Rectal smooth muscle tissue (tissue), 1 donor: Measurements from ENCODE around the gene TLCD3A.
"Not testable (repeated sequence)": the region's sequence is repeated elsewhere in the genome, so short reads cannot be mapped to it uniquely, and the experiment has no call there.

Experiments used
- H3K27ac ChIP-seq: one replicate; pipeline ENCODE4 v1.7.0; 2013; ENCODE audit warnings: low read depth, low read length, inconsistent platforms
- H3K27me3 ChIP-seq: one replicate; pipeline ENCODE4 v1.7.0; 2013; ENCODE audit warnings: low read length; ENCODE audit not compliant: control insufficient read depth, insufficient read depth
- H3K36me3 ChIP-seq: one replicate; pipeline ENCODE4 v1.7.0; 2013; ENCODE audit warnings: low read length; ENCODE audit not compliant: control insufficient read depth, insufficient read depth
- H3K4me1 ChIP-seq: one replicate; pipeline ENCODE4 v1.7.0; 2013; ENCODE audit warnings: low read length; ENCODE audit not compliant: control insufficient read depth, insufficient read depth
- H3K4me3 ChIP-seq: one replicate; pipeline ENCODE4 v1.7.0; 2013; ENCODE audit warnings: low read length
- H3K9ac ChIP-seq: one replicate; pipeline ENCODE4 v1.7.0; 2013; ENCODE audit warnings: low read length

The TLCD3A gene

DNA sequence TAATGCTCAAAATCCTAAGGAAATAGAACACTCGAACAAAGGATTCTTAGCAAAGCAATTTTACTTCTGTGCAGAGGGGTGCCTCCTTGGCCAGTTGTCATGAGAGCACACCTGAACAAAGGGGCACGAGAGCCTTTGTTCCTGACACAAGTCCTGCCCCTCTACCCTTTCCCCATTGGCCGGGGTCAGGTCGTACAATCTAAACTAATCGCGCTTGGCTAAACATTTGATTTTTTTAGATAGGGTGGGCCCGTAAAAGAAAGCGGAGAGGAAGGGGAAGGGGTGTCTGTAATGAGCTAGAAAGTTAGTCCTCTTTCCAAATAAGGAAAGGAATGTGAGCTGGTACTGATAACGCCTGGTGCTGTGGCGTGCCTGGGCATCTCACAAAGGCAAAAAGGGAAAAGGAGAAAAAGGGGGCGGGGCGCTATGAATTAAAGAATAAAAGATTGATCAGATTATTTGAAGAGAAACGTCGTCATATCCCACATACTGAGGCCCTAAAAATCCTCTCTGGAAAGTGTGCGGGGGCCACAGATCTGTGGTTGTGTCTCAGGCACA lies 23.7 kb downstream of the TLCD3A start:
- H3K9ac ChIP-seq, H3K27me3 ChIP-seq, H3K4me3 ChIP-seq, H3K4me1 ChIP-seq: not testable (repeated sequence)
- H3K27ac ChIP-seq: peak overlapping the region; percentile 13
- H3K36me3 ChIP-seq: peaks cover 13% of the 10 kb centered on the region

DNA sequence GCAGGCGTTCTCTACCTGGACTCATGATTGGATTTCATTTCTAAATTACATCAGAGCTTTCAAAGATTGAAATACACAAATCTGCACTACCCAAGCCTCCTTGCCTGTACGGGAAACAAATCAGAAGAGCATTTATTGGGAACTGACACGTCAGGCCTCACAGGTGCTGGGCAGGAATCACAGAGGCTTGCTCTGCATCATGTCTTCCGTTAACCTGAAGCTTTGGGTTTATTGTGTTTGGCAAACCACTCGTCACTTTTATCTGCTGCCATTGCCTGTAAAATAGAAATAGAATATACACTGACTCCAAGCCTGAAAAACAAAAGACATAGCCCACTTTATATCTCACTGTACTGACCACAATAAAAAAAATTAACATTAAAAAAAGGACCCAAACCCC lies 27.6 kb downstream of the TLCD3A start:
- H3K27ac ChIP-seq: no peak overlapping the region

DNA sequence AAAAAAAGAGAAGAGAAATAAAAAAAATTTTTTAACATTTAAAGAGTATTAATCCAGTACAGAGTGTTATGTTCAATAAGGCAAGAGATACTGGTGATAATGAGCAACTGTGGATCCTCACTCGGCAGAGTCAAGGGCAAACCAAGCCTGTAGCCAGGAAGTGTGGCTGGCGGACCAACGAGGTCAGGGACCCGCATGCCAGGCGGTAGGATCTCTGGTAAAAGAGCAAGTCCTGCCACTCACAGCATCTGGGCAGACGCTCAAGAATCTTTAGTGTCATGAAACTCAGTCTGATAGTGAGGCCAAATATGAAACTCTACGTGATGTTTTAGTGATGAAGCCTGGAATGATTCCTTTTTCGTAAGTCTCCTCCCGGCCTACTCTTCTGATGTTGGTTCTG lies 28.0 kb downstream of the TLCD3A start:
- H3K9ac ChIP-seq: no peak overlapping the region
- H3K27ac ChIP-seq: no peak overlapping the region
- H3K4me3 ChIP-seq: no peak overlapping the region
- H3K4me1 ChIP-seq: no peaks in the 10 kb centered on the region
- H3K27me3 ChIP-seq: no peaks in the 10 kb centered on the region
- peaks cover 21% of the 10 kb centered on the region for H3K36me3 ChIP-seq

More for the DNA sequence above, 27.6 kb downstream of the TLCD3A start:
- Histone ChIP-seq H3K27me3 (no peaks in the 10 kb centered on the region), H3K9ac (no peak overlapping the region), H3K4me1 (no peaks in the 10 kb centered on the region), H3K4me3 (no peak overlapping the region), H3K36me3 (peaks cover 17% of the 10 kb centered on the region)

DNA sequence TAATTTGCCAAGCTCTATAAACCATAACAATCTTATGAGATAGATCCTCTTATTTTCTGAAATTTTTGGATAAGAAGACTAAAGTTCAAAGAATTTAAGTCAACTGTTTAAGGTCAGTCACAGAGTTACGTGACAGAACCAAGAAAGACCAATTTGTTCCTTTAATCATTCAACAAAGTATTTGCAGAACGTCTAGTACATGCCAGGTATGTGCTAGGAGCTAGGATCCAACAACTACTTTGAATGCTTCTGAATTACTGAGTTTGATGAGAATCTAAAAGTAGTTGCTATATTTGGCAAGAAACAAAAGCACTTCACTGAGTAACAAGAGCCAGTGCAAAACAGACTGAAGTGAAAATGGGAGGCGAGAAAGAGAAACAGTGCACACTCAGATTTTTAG lies 34.7 kb downstream of the TLCD3A start:
- no peak overlapping the region for H3K9ac ChIP-seq
- no peak overlapping the region for H3K4me3 ChIP-seq
- no peak overlapping the region for H3K27ac ChIP-seq
- H3K27me3 ChIP-seq: no peaks in the 10 kb centered on the region
- peaks cover 20% of the 10 kb centered on the region for H3K36me3 ChIP-seq
- H3K4me1 ChIP-seq: no peaks in the 10 kb centered on the region

DNA sequence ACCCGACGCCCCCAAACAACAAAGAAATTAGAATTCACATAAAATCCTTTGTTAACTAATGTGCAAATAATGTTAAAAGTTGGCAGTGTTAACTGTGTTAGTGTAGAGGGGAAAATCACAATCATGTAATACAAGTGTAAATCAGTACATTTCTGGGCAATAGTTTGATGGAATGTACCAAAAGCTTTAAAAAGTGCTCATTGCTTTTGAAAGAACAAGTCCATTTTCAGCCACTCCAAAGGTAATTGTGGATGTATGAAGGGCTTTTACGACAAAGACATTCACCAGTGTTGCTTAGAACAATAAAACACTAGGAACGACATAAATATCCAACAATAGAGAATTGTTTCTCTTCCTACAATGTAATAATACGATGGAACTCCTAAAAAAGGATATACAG lies 40.6 kb downstream of the TLCD3A start:
- Histone ChIP-seq H3K27me3 (no peaks in the 10 kb centered on the region), H3K4me3 (no peak overlapping the region), H3K36me3 (peaks cover 38% of the 10 kb centered on the region), H3K4me1 (no peaks in the 10 kb centered on the region), H3K27ac (no peak overlapping the region), H3K9ac (no peak overlapping the region)

DNA sequence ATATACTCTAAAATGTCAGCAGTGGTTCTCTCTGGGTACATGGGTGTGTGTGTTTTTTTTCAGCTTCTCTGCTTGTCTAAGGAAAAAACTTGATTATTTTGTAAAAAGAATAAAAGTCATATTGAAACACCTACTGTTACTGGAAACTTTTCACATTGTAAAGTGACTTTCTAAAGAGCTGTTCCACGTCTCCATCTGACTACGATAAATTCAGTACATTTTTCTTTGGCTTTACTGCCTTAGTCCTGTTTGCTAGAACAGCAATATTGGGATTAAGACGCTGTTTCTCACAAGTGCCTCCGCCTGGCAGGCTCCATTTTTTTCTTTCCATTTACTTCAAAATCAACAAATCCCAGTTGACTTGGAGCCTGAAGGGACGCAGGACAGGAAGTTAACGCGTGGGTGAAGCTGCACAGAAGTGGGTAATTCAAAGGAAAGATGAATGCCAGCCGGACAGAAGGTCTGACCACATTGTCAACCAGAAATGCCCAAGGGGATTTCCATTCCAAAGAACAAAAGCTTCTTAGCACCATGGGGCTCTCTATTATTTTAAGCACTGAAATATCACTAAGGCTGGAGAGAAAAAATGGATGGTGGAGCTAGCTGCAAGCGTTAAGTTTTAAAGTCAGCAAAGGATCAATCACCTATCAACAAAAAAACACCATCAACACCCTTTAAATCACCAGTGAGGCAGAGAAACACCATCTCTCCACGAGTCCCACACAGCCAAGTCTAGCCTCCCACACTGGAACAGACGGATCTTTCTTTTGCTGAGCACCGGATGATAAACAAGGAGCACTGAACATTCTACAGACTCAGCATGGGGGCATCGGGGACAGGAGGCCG lies 41.3 kb downstream of the TLCD3A start:
- Histone ChIP-seq H3K36me3 (peaks cover 38% of the 10 kb centered on the region), H3K9ac (no peak overlapping the region), H3K4me3 (no peak overlapping the region), H3K27ac (no peak overlapping the region), H3K4me1 (no peaks in the 10 kb centered on the region), H3K27me3 (no peaks in the 10 kb centered on the region)

DNA sequence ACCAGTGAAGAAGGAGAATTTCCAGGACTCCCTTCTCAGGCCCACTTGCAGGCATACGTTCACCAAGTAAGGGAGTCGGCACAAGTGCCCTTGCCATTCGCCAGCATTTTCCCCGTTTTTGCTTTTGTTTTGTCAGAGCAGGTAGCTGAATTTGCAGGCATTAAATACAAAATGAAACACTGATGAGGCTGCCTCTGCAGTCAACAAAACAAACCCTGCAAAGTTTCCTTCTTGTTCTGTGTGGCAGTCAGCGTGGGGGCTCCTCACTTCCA lies 41.9 kb downstream of the TLCD3A start:
- Histone ChIP-seq H3K9ac (no peak overlapping the region), H3K27ac (no peak overlapping the region), H3K4me1 (no peaks in the 10 kb centered on the region), H3K27me3 (no peaks in the 10 kb centered on the region), H3K36me3 (peaks cover 35% of the 10 kb centered on the region), H3K4me3 (no peak overlapping the region)

DNA sequence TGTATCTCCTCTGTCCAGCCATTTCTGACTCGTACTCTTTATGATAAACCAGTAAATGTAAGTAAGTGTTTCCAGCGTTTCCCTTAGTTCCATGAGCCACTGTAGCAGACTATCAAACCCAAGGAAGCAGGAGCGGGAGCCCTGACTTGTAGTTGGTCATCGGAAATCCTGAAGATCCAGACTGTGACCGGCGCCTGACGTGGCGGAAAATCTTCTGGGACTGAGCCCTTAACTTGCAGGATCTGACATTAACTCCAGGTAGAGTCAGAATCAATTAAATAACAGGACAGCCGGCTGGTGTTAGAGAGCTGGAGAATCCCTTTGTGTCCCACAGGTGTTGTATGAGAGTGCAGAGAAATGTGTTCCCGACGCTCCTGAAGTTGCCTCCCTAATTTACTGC lies 45.7 kb downstream of the TLCD3A start:
- H3K4me1 ChIP-seq: peaks cover 6% of the 10 kb centered on the region
- peaks cover 26% of the 10 kb centered on the region for H3K36me3 ChIP-seq
- H3K27ac ChIP-seq: no peak overlapping the region
- H3K27me3 ChIP-seq: no peaks in the 10 kb centered on the region
- H3K9ac ChIP-seq: no peak overlapping the region
- no peak overlapping the region for H3K4me3 ChIP-seq

DNA sequence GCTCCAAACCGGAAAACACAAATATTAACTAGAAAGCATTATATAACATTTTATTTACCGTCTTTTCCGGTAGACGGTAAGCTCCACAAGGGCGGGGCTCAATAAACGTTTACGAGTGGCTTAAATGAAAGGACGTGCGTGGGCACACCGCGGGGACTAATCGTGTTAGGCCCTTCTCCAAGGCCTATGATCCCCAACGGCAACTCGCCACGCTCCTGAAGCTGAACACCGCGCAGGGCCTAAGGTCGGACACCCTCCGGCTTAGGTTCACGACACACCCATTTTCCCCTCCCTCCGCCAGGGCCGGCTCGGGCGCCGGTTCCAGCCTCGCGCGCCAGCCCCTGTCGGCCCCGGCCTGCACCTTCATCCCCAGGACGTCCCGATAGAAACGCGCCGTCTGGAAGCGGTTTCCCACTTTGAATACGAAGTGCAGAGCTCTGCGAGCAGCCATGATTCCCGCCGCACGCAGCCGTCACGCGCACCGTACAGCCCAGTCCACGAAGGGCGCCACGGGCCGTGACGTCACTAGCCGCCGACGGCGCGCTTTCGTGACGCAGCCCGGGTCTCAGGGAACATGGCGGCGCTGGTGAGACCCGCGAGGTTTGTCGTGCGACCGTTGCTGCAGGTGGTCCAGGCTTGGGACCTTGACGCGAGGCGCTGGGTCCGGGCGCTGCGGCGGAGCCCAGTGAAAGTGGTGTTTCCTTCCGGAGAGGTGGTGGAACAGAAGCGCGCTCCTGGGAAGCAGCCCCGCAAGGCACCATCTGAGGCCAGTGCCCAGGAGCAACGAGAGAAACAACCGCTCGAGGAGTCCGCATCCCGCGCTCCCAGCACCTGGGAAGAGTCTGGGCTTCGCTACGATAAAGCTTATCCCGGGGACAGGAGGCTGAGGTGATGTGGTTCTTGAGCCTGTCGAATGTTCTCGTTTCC lies 49.7 kb downstream of the TLCD3A start, which contains the start of the genes GLOD4 and MRM3:
Gene GLOD4, minus strand, starts transcription at position 476 of the 927 bp plus-strand sequence. Its CDS starts 25 bp downstream, at position 451.
Gene MRM3, plus strand, starts transcription at position 549 of the 927 bp plus-strand sequence. Its CDS starts 26 bp downstream, at position 575.
- Histone ChIP-seq H3K27me3 (no peaks in the 10 kb centered on the region), H3K9ac (peak within 1 kb of the TSS; percentile 84), H3K27ac (peak within 1 kb of the TSS; percentile 72), H3K4me1 (peaks cover 6% of the 10 kb centered on the region), H3K36me3 (peaks cover 4% of the 10 kb centered on the region), H3K4me3 (peak within 1 kb of the TSS; percentile 96)

DNA sequence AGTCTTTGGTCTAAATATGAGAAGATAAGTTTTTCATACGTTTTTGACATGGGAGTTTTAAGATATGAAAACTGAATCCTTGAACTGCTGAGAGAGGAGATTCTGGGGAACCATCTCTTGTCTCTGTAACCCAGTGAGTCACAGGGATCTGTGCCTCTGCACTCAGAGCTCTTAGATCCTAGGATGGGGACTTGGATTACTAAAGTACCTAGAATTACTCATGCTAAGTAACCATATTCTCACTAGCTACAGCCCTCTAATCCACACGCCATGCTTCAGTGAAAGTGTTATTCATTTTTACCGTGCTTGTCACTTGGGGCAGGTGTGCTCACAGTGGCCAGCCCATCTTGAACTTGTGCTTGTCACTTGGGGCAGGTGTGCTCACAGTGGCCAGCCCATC lies 51.7 kb downstream of the TLCD3A start:
- H3K4me1 ChIP-seq: peaks cover 6% of the 10 kb centered on the region
- H3K27ac ChIP-seq: no peak overlapping the region
- H3K4me3 ChIP-seq: no peak overlapping the region
- peaks cover 6% of the 10 kb centered on the region for H3K36me3 ChIP-seq
- H3K9ac ChIP-seq: no peak overlapping the region
- no peaks in the 10 kb centered on the region for H3K27me3 ChIP-seq

DNA sequence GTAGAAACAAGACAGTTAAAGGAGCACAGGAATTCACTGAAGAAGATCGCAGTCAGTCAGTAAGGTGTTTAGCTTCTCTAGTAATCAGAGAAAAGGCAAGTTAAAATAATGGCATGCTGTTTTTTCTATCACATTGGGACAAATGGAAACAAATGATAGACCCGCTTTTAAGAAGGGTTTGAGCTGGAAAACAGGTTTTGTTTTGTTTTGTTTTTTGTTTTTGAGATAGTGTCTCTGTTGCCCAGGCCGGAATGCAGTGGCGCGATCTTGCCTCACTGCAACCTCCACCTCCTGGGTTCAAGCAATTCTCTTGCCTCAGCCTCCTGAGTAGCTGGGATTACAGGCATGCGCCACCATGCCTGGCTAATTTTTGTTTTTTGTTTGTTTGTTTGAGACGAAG lies 53.5 kb downstream of the TLCD3A start:
- H3K9ac ChIP-seq, H3K27me3 ChIP-seq, H3K36me3 ChIP-seq, H3K4me3 ChIP-seq, H3K4me1 ChIP-seq, H3K27ac ChIP-seq: not testable (repeated sequence)

DNA sequence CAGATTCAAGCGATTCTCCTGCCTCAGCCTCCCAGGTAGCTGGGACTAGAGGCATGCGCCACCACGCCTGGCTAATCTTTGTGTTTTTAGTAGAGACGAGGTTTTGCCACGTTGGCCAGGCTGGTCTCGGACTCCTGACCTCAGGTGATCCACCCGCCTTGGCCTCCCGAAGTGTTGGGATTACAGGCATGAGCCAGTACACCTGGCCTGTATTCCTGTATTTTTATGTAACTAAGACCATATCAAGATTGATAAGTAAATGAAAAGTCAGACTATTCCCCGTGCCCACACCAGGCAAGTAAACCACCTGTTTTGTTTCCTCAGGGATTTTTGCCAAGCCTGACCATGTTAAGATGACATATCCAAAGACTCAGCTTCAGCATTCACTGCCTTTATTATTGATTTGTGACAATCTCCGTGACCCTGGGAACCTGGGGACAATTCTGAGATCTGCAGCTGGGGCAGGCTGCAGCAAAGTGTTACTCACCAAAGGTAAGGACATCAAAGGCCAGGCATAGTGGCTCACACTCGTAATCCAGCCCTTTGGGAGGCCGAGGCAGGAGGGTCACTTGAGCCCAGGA lies 55.3 kb downstream of the TLCD3A start:
- Histone ChIP-seq H3K36me3 (peaks cover 16% of the 10 kb centered on the region), H3K27ac (no peak overlapping the region), H3K4me1 (peaks cover 5% of the 10 kb centered on the region), H3K9ac (no peak overlapping the region), H3K4me3 (no peak overlapping the region), H3K27me3 (no peaks in the 10 kb centered on the region)
